IPS-18a (cell line): ENCODE results near the gene ACAT1.
"Not testable (repeated sequence)": the region's sequence is repeated elsewhere in the genome, so short reads cannot be mapped to it uniquely, and the experiment has no call there.

Source experiments
- H3K27ac ChIP-seq: one replicate; pipeline ENCODE4 v1.5.1; 2013; ENCODE audit warnings: low read length
- H3K27me3 ChIP-seq: one replicate; pipeline ENCODE4 v1.6.1; 2013; ENCODE audit warnings: mild to moderate bottlenecking, low read length; ENCODE audit not compliant: control insufficient read depth, insufficient read depth
- H3K36me3 ChIP-seq: one replicate; pipeline ENCODE4 v1.6.1; 2013; ENCODE audit warnings: low read depth, low read length; ENCODE audit not compliant: control insufficient read depth
- H3K4me1 ChIP-seq: one replicate; pipeline ENCODE4 v1.6.1; 2013; ENCODE audit warnings: low read depth, low read length; ENCODE audit not compliant: control insufficient read depth
- H3K4me3 ChIP-seq: one replicate; pipeline ENCODE4 v1.5.1; 2013; ENCODE audit warnings: low read length
- H3K9ac ChIP-seq: one replicate; pipeline ENCODE4 v1.6.1; 2013; ENCODE audit warnings: mild to moderate bottlenecking, low read length, moderate library complexity
- H3K9me3 ChIP-seq: one replicate; pipeline ENCODE4 v1.6.1; 2013; ENCODE audit warnings: low read depth, low read length; ENCODE audit not compliant: control insufficient read depth

ACAT1 gene

DNA sequence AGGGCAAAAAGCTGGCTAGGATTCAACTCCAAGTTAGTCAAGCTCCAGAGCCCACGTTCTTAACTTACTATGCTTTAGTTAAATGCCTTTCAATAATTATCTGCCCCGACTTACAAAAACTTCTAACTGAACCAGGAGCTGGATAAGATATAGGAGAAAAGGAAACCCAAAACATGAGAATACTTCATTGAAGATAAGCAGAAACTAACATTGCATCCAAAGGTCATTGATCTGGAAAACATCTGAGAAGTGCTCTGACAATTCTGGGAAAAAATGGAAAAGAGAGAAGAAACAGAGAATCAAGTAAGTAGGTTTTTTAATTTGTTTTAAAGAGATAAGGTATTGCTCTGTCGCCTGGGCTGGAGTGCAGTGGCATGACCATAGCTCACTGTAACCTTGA is 27.2 kb downstream of the ACAT1 start:
- H3K9ac ChIP-seq, result no peak overlapping the region
- no peak overlapping the region for H3K27ac ChIP-seq
- H3K27me3 ChIP-seq, result no peaks in the 10 kb centered on the region
- H3K9me3 ChIP-seq, result no peaks in the 10 kb centered on the region
- H3K4me1 ChIP-seq, result no peaks in the 10 kb centered on the region
- no peak overlapping the region for H3K4me3 ChIP-seq
- H3K36me3 ChIP-seq, result peaks cover 64% of the 10 kb centered on the region

DNA sequence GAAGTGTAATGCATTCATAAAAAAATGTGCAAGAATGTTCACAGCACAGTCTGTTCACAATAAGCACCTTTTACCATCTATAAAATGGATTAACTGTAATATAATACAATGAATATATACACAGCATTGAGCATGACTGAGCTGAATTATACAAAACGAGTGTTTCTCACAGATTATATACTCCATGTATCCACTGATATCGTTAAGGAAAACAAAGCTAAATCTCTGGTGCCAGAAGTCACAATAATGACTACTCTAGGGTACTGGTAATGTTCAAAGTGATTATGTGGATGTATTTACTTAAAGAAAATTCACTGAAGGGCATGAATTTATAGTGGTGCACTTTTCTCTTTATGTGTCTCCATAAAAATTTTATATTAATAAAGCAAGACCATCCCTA is 33.2 kb downstream of the ACAT1 start:
- Histone ChIP-seq H3K4me3 (no peak overlapping the region), H3K27me3 (no peaks in the 10 kb centered on the region), H3K9ac (no peak overlapping the region), H3K36me3 (peaks cover 73% of the 10 kb centered on the region), H3K4me1 (no peaks in the 10 kb centered on the region), H3K27ac (no peak overlapping the region), H3K9me3 (no peaks in the 10 kb centered on the region)

- no peak overlapping the region for H3K27ac ChIP-seq
- no peak overlapping the region for H3K9ac ChIP-seq
- H3K4me1 ChIP-seq, result no peaks in the 10 kb centered on the region
- H3K27me3 ChIP-seq, result no peaks in the 10 kb centered on the region
- H3K4me3 ChIP-seq, result no peak overlapping the region
- H3K9me3 ChIP-seq, result no peaks in the 10 kb centered on the region
- peaks cover 72% of the 10 kb centered on the region for H3K36me3 ChIP-seq
These were observed 39.7 kb downstream of the ACAT1 start for GRCh38 chr11:108160970-108161566.

- H3K9me3 ChIP-seq, H3K4me1 ChIP-seq: not testable (repeated sequence)
- peaks cover 73% of the 10 kb centered on the region for H3K36me3 ChIP-seq
These were observed 41.5 kb downstream of the ACAT1 start for GRCh38 chr11:108162878-108163277.

DNA sequence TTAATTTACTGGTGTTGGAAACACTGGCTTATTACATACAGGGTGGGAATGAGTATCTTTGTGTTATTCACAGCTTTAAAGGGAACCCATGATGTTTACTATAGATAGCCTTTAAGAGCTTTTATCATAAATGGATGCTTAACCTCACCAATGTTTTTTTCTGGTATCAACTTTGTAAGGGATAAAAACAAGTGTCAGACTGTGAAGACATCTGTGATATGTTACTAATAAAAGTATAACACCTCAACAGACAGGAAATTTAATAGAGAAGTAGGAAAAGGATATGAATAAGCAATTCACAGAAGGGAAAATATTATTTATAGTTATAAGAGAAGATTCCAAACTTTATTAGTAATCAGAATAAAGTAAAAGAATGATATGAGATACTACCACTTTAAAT is 46.3 kb downstream of the ACAT1 start:
- Histone ChIP-seq H3K4me1 (no peaks in the 10 kb centered on the region), H3K36me3 (peaks cover 72% of the 10 kb centered on the region), H3K27ac (no peak overlapping the region)

More at GRCh38 chr11:108162878-108163277, 41.5 kb downstream of the ACAT1 start:
- not testable (repeated sequence) for H3K9ac ChIP-seq, H3K27me3 ChIP-seq, H3K27ac ChIP-seq, H3K4me3 ChIP-seq

GRCh38 chr11:108170184-108170583 is 48.8 kb downstream of the ACAT1 start:
- H3K9me3 ChIP-seq, result no peaks in the 10 kb centered on the region
- peaks cover 80% of the 10 kb centered on the region for H3K36me3 ChIP-seq
- no peaks in the 10 kb centered on the region for H3K27me3 ChIP-seq
- no peak overlapping the region for H3K9ac ChIP-seq
- no peaks in the 10 kb centered on the region for H3K4me1 ChIP-seq
- no peak overlapping the region for H3K27ac ChIP-seq
- no peak overlapping the region for H3K4me3 ChIP-seq

More for the DNA sequence above, 46.3 kb downstream of the ACAT1 start:
- Histone ChIP-seq H3K27me3 (no peaks in the 10 kb centered on the region), H3K9me3 (no peaks in the 10 kb centered on the region), H3K4me3 (no peak overlapping the region), H3K9ac (no peak overlapping the region)

DNA sequence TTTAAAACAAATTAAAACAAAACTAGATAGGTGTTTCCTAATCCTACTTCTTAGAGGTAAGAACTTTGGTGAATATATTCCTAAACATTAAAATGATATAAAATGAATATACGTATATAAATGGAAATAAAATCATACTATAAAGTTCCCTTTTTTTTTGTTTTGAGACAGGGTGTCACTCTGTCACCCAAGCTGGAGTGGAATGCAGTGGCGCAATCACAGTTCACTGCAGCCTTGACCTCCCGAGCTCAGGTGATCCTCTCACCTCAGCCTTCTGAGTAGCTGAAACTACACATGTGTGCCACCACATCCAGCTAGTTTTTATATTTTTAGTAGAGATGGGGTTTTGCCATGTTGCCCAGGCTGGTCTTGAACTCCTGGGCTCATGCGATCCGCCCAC is 56.2 kb downstream of the ACAT1 start:
- Histone ChIP-seq H3K9me3 (no peaks in the 10 kb centered on the region), H3K9ac (no peak overlapping the region), H3K4me1 (no peaks in the 10 kb centered on the region), H3K27ac (no peak overlapping the region), H3K27me3 (no peaks in the 10 kb centered on the region), H3K4me3 (no peak overlapping the region), H3K36me3 (peaks cover 61% of the 10 kb centered on the region)

- no peaks in the 10 kb centered on the region for H3K4me1 ChIP-seq
- H3K9me3 ChIP-seq, result no peaks in the 10 kb centered on the region
- H3K27me3 ChIP-seq, result no peaks in the 10 kb centered on the region
- H3K9ac ChIP-seq, result no peak overlapping the region
- H3K27ac ChIP-seq, result no peak overlapping the region
- peaks cover 63% of the 10 kb centered on the region for H3K36me3 ChIP-seq
- H3K4me3 ChIP-seq, result no peak overlapping the region
These were observed 72.4 kb downstream of the ACAT1 start for GRCh38 chr11:108193725-108194124.

- no peaks in the 10 kb centered on the region for H3K9me3 ChIP-seq
- no peaks in the 10 kb centered on the region for H3K27me3 ChIP-seq
- H3K4me1 ChIP-seq, result no peaks in the 10 kb centered on the region
- no peak overlapping the region for H3K9ac ChIP-seq
- H3K36me3 ChIP-seq, result peaks cover 48% of the 10 kb centered on the region
- H3K27ac ChIP-seq, result no peak overlapping the region
- H3K4me3 ChIP-seq, result no peak overlapping the region
These were observed 75.5 kb downstream of the ACAT1 start for GRCh38 chr11:108196901-108197300.
